GM12892 (cell line): Measurements from ENCODE around the gene NDUFV3.

Source experiments
- POLR2A ChIP-seq: IDR thresholded peaks from 2 replicates; pipeline ENCODE4 v1.6.1; 2011; ENCODE audit warnings: low read depth, low read length, control low read depth
- TAF1 ChIP-seq: IDR thresholded peaks from 2 replicates; pipeline ENCODE4 v1.6.1; 2011; ENCODE audit warnings: low read depth, mild to moderate bottlenecking, control low read depth, low read length, borderline replicate concordance

- TF ChIP-seq POLR2A (no peak), TAF1 (no peak)
Observed at GRCh38 chr21:42864815-42865775, 28.0 kb upstream of the NDUFV3 start.
